Adrenal gland (tissue), 5 donors: ENCODE measurements around the gene TNS1.

Experiments used
- POLR2A ChIP-seq, 2 donors: fragments of 450-650 bp; IDR thresholded peaks; one replicate each; pipeline ENCODE4 v1.6.1; 2017; ENCODE audit warnings: antibody characterized with exemption in 2 of 2, mild to moderate bottlenecking in 2 of 2, moderate library complexity in 1 of 2
- TF ChIP-seq, protein P1 (sequence below), 6 experiments: fragments of 450-650 bp in 4 of 6; fragments of 200-600 bp in 2 of 6; sonication (generic) in 1 of 6; IDR thresholded peaks; 1 replicate in 5 of 6; 2 replicates in 1 of 6; pipeline versions ENCODE4 v1.5.1 to v1.8.0; 2016 to 2021; ENCODE audit warnings: antibody characterized with exemption in 6 of 6, mild to moderate bottlenecking in 2 of 6, moderate library complexity in 1 of 6
- donor health status: DM: no; HTN: no; CAD: no.

DNA sequence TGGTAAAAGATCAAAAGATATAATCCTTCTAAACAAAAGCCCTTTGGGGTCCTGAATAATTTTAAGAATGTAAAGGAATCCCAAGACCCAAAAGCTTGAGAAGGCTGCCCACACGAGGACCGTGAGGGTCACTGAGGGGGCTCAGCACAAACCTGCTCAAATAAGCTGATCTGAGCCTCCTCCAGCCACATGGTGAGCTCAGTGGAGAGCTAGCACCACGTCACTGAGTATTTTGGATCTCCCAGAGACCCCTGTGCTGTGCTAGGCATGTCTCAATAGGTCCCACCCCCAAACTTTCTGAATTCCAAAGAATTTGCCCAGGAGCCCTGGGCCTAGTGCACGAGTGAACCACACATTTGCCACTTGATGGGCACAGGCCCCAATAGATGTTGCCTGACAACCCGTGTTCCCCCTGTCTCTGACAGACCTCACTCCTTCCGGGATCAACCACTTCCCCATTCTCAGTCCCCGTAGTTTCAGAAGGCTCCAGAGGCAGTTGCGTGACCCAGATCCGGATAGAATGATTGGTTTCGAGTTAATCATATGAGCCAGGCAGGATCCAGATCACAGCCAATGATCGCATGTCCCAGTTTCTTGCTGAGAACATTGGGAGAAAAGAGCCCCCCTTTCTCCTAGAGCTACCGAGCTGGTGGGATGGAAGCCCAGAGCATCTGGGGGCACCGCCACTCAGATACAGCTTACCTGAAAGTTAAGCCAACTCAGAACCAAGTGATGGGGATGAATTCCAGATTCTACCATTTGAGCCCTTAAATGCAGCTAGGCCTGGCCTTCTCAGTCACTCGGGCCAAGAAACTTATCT lies 203.8 kb downstream of the TNS1 start:
- TF ChIP-seq, protein P1, sequence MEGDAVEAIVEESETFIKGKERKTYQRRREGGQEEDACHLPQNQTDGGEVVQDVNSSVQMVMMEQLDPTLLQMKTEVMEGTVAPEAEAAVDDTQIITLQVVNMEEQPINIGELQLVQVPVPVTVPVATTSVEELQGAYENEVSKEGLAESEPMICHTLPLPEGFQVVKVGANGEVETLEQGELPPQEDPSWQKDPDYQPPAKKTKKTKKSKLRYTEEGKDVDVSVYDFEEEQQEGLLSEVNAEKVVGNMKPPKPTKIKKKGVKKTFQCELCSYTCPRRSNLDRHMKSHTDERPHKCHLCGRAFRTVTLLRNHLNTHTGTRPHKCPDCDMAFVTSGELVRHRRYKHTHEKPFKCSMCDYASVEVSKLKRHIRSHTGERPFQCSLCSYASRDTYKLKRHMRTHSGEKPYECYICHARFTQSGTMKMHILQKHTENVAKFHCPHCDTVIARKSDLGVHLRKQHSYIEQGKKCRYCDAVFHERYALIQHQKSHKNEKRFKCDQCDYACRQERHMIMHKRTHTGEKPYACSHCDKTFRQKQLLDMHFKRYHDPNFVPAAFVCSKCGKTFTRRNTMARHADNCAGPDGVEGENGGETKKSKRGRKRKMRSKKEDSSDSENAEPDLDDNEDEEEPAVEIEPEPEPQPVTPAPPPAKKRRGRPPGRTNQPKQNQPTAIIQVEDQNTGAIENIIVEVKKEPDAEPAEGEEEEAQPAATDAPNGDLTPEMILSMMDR (IDR thresholded peaks at IDR 0.05), result no peak
- no peak for TF ChIP-seq POLR2A (IDR thresholded peaks at IDR 0.05)
